GM18505 (cell line): ENCODE data around the gene MIOS.
"Not testable (repeated sequence)": the region's sequence is repeated elsewhere in the genome, so short reads cannot be mapped to it uniquely, and the experiment has no call there.

Experiments used
- ATAC-seq: cut with Tn5 transposase; IDR thresholded peaks from one replicate; pipeline ENCODE4 v1.9.1; 2021; ENCODE audit not compliant: unreplicated experiment
- POLR2A ChIP-seq: IDR thresholded peaks from 4 replicates; pipeline ENCODE4 v1.6.1; 2011; ENCODE audit warnings: borderline replicate concordance; ENCODE audit not compliant: insufficient read depth, insufficient read length; ENCODE audit errors: extremely low read depth

The MIOS gene

DNA sequence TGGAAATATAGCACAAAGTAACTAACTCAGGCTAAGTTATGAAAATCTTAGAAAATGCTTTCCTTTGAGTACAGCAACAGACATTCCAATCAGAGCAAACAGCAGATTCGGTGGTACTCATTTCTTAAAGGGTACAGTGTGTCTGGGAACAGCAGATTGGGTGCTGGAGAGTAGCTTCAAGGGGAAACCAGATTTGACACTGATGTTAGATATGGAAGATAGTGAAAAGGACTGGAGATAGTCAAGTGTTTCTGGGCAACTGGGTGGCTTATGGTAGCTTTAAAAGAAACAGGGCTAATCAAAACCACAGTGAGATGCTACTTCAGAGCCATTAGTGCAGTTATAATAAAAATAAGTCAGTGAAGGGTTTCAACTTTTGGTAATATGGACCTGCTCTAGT, 61.8 kb downstream of the MIOS start:
- no peak for TF ChIP-seq POLR2A
- no peak for ATAC-seq

DNA sequence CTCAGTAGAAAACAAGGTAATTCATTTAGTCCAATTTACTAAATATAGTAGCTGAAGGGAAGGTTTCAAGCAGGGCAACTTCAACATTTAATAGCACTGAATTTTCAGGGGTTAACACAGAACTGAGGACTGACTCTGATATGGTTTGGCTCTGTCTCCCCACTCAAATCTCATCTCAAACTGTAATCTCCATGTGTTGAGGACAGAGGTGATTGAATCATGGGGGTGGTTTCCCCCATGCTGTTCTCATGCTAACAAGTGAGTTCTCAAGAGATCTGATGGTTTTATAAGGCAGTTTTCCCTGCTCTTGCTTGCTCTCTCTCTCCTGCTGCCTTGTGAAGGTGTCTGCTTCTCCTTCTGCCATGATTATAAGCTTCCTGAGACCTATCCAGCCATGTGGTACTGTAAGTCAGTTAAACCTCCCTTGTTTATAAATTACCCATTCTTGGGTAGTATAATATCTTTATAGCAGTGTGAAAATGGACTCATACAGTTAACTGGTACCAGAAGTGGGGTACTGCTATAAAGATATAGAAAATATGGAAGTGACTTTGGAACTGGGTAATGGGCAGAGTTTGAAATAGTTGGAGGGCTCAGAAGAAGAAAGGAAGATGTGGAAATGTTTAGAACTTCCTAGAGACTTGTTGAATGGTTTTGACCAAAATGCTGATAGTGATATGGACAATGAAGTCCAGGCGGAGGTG, 64.1 kb downstream of the MIOS start:
- no peak for ATAC-seq
- TF ChIP-seq POLR2A = no peak

DNA sequence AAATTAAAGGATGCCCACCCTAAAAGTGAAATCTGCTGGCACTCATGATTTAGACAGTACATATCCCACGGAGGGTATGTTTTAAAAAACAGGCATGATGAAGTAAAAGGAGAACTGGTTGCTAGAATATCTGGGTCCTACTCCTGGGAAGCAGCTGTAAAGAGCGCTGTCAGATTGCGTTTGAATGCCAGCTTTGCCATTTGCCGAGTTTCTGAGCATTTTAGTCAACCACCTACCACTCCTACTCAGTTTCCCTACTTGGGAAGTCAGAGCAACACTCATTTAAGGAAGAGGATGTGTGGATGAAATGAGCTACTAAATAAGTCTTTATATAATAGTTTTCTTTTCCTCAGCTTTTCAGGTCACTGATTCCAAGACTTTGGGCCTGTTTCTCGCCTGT, 72.7 kb downstream of the MIOS start:
- ATAC-seq = no peak
- TF ChIP-seq POLR2A = no peak

- TF ChIP-seq POLR2A = no peak
- no peak for ATAC-seq
Measured at GRCh38 chr7:7639847-7640220, 73.2 kb downstream of the MIOS start.

- ATAC-seq = peak; percentile 97
- TF ChIP-seq POLR2A = peak; percentile 76
Measured at GRCh38 chr7:7640221-7641128, 73.8 kb downstream of the MIOS start, which contains the start of gene UMAD1. Gene UMAD1, plus strand, starts transcription at chr7:7640752. Its CDS starts 32,620 bp downstream, at chr7:7673372.

GRCh38 chr7:7641129-7641663, 74.5 kb downstream of the MIOS start:
- peak; percentile 4 for ATAC-seq
- TF ChIP-seq POLR2A = no peak

- TF ChIP-seq POLR2A = no peak
- ATAC-seq = no peak
Measured at GRCh38 chr7:7642081-7642480, 75.4 kb downstream of the MIOS start.

GRCh38 chr7:7647495-7648036, 80.9 kb downstream of the MIOS start:
- TF ChIP-seq POLR2A = no peak
- no peak for ATAC-seq

- no peak for ATAC-seq
- TF ChIP-seq POLR2A = no peak
Measured at GRCh38 chr7:7650682-7651206, 84.1 kb downstream of the MIOS start.

DNA sequence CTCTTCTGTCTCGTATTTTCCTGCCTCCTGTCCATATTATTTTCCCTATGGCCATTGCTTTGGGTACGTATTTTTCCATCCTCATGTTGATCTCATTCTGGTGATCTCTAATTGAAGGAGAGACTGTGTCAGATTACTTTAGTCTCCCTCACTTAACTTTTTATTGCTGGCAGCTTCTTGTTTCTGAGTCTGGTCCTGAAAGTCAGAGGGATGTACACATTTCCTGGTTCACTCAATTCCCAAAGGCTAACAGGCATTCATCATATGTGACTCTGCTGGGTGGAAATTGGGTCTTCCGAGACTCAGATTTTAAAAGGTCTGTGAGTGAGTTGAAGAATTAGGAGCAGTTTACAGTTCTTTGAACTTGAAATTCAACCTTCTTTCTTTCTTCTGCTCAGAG, 84.8 kb downstream of the MIOS start:
- no peak for TF ChIP-seq POLR2A
- ATAC-seq = no peak

GRCh38 chr7:7652798-7653540, 86.3 kb downstream of the MIOS start:
- no peak for TF ChIP-seq POLR2A
- ATAC-seq = no peak

DNA sequence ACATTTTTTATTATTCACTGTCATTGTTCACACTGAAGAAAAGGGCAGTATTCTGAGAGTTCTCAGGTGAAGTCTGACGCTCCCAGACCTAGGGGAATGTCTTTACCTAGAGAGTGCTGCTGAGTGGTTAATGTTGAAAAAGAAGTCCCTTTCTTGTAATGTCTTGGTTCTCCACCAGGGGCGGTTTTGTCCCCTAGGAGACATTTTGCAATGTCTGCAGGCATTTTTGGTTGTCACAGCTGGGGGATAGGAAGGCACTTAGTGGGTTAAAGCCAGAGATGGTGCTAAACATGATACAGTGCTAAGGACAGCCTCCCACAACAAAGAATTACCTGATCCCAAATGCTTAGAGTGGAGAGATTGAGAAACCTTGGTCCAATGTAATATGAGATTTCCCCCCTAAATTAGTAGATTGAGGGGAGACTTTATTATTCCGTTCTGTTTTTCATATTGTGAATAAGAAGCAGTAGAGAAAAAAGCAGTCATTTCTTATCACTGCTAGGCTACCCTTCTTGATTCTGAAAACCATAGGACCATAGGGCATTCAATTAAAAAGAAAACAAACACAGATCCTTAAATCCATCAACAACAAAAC, 87.0 kb downstream of the MIOS start:
- TF ChIP-seq POLR2A = no peak
- ATAC-seq = no peak

- no peak for ATAC-seq
- TF ChIP-seq POLR2A = no peak
Measured at GRCh38 chr7:7654964-7655715, 88.5 kb downstream of the MIOS start.

GRCh38 chr7:7656459-7656858, 89.8 kb downstream of the MIOS start:
- not testable (repeated sequence) for ATAC-seq
